HepG2 (cell line): Measurements from ENCODE around the gene ITGB2. TPM values are rescaled to one million over a fixed set of nuclear protein-coding genes. Genes with fewer than 3 reads are reported as not detected.

Experiments used
- ATF7 ChIP-seq, 2 experiments: fragments of 450-650 bp in 1 of 2; sonication (generic) in 1 of 2; formaldehyde crosslinking in 1 of 2; IDR thresholded peaks; 2 replicates each; pipeline versions ENCODE4 v1.4.0 to v1.6.1; 2016 to 2020; ENCODE audit warnings: antibody characterized with exemption in 1 of 2, mild to moderate bottlenecking in 1 of 2, missing genetic modification reagents in 1 of 2
- ATM ChIP-seq: fragments of 450-650 bp; IDR thresholded peaks from 2 replicates; pipeline ENCODE4 v1.7.1; 2017; ENCODE audit warnings: mild to moderate bottlenecking, borderline replicate concordance
- FIP1L1 ChIP-seq: fragments of 200-400 bp; formaldehyde crosslinking; IDR thresholded peaks from 2 replicates; pipeline ENCODE4 v1.6.1; 2018; ENCODE audit warnings: low read depth, mild to moderate bottlenecking, low read length, moderate library complexity, borderline replicate concordance; ENCODE audit not compliant: insufficient read depth
- HNF4G ChIP-seq, 2 experiments: sonication (generic) in 1 of 2; formaldehyde crosslinking in 1 of 2; IDR thresholded peaks; 2 replicates each; pipeline versions ENCODE4 v1.4.0 to v1.6.1; 2011 to 2020; ENCODE audit warnings: borderline replicate concordance in 2 of 2, low read depth in 2 of 2, mild to moderate bottlenecking in 2 of 2, low read length in 1 of 2, missing genetic modification reagents in 1 of 2, moderate library complexity in 1 of 2
- JUNB ChIP-seq: sonication (generic); formaldehyde crosslinking; IDR thresholded peaks from 2 replicates; pipeline ENCODE4 v1.8.0; 2022; ENCODE audit warnings: missing genetic modification reagents, mild to moderate bottlenecking, borderline replicate concordance
- NFIC ChIP-seq: IDR thresholded peaks from 2 replicates; pipeline ENCODE4 v1.6.1; 2012; ENCODE audit warnings: mild to moderate bottlenecking, low read length, inconsistent platforms
- NR2F2 ChIP-seq: IDR thresholded peaks from 2 replicates; pipeline ENCODE4 v1.6.1; 2012; ENCODE audit warnings: low read depth, inconsistent platforms, borderline replicate concordance
- PRDM15 ChIP-seq: sonication (generic); formaldehyde crosslinking; IDR thresholded peaks from 2 replicates; pipeline ENCODE4 v1.4.0; 2020; ENCODE audit warnings: missing genetic modification reagents
- RAD21 ChIP-seq: fragments of 450-650 bp; formaldehyde crosslinking; IDR thresholded peaks from 2 replicates; pipeline ENCODE4 v1.5.0; 2020; ENCODE audit warnings: mild to moderate bottlenecking
- REL ChIP-seq: sonication (generic); formaldehyde crosslinking; conservative IDR thresholded peaks from 2 replicates; pipeline ENCODE4 v1.8.0; 2022; ENCODE audit warnings: mild to moderate bottlenecking, missing genetic modification reagents, moderate library complexity
- RXRA ChIP-seq: sonication (generic); formaldehyde crosslinking; IDR thresholded peaks from 2 replicates; pipeline ENCODE4 v1.5.1; 2020; ENCODE audit warnings: missing genetic modification reagents
- SP140L ChIP-seq: sonication (generic); formaldehyde crosslinking; IDR thresholded peaks from 2 replicates; pipeline ENCODE4 v1.4.0; 2020; ENCODE audit warnings: missing genetic modification reagents, borderline replicate concordance
- YEATS2 ChIP-seq: sonication (generic); formaldehyde crosslinking; IDR thresholded peaks from 2 replicates; pipeline ENCODE4 v1.4.0; 2020; ENCODE audit warnings: missing genetic modification reagents, borderline replicate concordance
- ZFP1 ChIP-seq: IDR thresholded peaks from 2 replicates; pipeline ENCODE4 v1.6.1; 2016
- ZFP36L1 ChIP-seq: sonication (generic); formaldehyde crosslinking; IDR thresholded peaks from 2 replicates; pipeline ENCODE4 v1.8.0; 2022; ENCODE audit warnings: mild to moderate bottlenecking, missing genetic modification reagents, moderate library complexity
- ZHX1 ChIP-seq: sonication (generic); formaldehyde crosslinking; IDR thresholded peaks from 2 replicates; pipeline ENCODE4 v1.8.1; 2022; ENCODE audit warnings: low read depth, mild to moderate bottlenecking, missing genetic modification reagents
- ZNF296 ChIP-seq: sonication (generic); formaldehyde crosslinking; conservative IDR thresholded peaks from 2 replicates; pipeline ENCODE4 v1.5.0; 2020; ENCODE audit warnings: mild to moderate bottlenecking, missing genetic modification reagents
- ZNF557 ChIP-seq: sonication (generic); formaldehyde crosslinking; IDR thresholded peaks from 2 replicates; pipeline ENCODE4 v1.4.0; 2020; ENCODE audit warnings: missing genetic modification reagents
- polyA plus RNA-seq, 8 experiments: library from polyadenylated mRNA; depleted of rRNA in 3 of 8; stranded (reverse) in 7 of 8; unstranded in 1 of 8; fragments of >200 nt; fragmentation: Illumina TruSeq in 4 of 8; extraction: Trizol in 4 of 8; gene quantifications; 2 replicates each; pipeline versions ENCODE4 v1.2.1 to v1.2.3, GENCODE V29; 2011 to 2016; ENCODE audit warnings: low read depth in 4 of 8, missing spikeins in 1 of 8, mixed read lengths in 1 of 8; ENCODE audit not compliant: insufficient read depth in 1 of 8
- total RNA-seq, 5 experiments: library from RNA; depleted of rRNA; stranded (reverse); fragments of >200 nt; fragmentation: Illumina TruSeq; extraction: Trizol; gene quantifications; 2 replicates each; pipeline ENCODE4 v1.2.3, GENCODE V29; 2016; ENCODE audit warnings: low read depth in 1 of 5
- TF ChIP-seq, protein P1 (sequence below): sonication (generic); formaldehyde crosslinking; IDR thresholded peaks from 2 replicates; pipeline ENCODE4 v1.4.0; 2020; ENCODE audit warnings: mild to moderate bottlenecking, missing genetic modification reagents
- TF ChIP-seq, protein P2 (sequence below): IDR thresholded peaks from 2 replicates; pipeline ENCODE4 v1.6.1; 2016; ENCODE audit warnings: missing compliant biosample characterization, missing genetic modification reagents, borderline replicate concordance

The ITGB2 gene
- total and polyA plus RNA-seq, 2 of the 13 experiments (the other 11 are each of a cell fraction or from before 2014, with no cell fraction given): 4.2 to 18.0 TPM

DNA sequence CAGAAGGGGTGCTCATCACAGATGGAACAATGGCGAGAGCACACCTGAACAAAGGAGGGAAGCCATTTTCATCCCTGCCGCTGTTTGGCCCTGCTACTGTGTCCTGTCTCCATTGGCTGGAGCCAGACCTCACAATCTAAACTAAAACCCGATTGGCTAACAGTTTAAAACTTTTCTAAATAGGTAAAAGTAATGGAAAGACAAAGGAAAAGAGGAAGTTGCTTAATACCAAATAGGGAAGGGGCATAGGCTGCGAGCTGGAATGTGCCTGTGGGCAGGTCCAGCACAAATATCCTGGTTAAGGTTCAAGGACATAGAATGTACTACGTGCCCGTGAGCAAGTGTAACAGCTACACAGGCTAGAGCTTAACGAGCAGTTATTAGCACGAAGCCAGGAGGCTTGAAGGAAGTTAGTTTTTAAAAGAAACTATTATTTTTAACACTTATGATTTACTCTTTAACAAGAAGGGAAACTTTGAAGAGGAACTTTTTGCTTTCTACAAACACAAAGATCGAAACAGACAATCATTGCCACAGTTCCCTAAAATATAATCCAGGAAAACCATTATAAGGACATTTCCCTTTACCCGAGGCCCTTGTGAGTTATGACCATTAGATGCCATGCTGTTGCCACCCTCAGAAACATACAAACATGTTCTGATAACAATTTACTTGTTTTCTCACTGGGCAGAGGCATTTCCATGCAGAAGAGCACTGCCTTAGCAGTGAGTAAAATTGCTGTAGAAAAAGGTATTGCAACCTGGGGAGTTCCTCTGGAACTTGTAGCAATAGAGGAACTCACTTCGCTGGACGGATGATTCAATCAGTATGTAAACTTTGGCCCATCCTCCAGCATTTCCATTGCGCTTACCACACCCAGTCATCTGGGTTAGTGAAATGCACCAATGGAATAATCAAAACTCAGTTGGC is 42.4 kb downstream of the ITGB2 start (continued):
- TF ChIP-seq JUNB (CRISPR knock-in tag): no peak
- TF ChIP-seq ATF7 (IDR thresholded peaks at IDR 0.05): no peak
- no peak for TF ChIP-seq ATF7 (CRISPR knock-in tag; IDR thresholded peaks at IDR 0.05)
- TF ChIP-seq, protein P1, sequence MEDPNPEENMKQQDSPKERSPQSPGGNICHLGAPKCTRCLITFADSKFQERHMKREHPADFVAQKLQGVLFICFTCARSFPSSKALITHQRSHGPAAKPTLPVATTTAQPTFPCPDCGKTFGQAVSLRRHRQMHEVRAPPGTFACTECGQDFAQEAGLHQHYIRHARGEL: no peak
- TF ChIP-seq ATM: no peak
- TF ChIP-seq RXRA (CRISPR knock-in tag): peak; percentile 79; the same call in 1 of the 2 replicates
- TF ChIP-seq, protein P2, sequence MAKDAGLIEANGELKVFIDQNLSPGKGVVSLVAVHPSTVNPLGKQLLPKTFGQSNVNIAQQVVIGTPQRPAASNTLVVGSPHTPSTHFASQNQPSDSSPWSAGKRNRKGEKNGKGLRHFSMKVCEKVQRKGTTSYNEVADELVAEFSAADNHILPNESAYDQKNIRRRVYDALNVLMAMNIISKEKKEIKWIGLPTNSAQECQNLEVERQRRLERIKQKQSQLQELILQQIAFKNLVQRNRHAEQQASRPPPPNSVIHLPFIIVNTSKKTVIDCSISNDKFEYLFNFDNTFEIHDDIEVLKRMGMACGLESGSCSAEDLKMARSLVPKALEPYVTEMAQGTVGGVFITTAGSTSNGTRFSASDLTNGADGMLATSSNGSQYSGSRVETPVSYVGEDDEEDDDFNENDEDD: peak; percentile 24; the same call in 1 of the 2 replicates
- TF ChIP-seq ZFP36L1 (CRISPR knock-in tag): 0 out of 2 replicates have a peak, but pooled peaks have one; percentile 75
- TF ChIP-seq NR2F2: no peak
- TF ChIP-seq HNF4G (IDR thresholded peaks at IDR 0.05; ENCODE audit: borderline replicate concordance, low read depth, low read length): peak; percentile 88
- TF ChIP-seq HNF4G (CRISPR knock-in tag; IDR thresholded peaks at IDR 0.05; ENCODE audit: borderline replicate concordance, low read depth): no peak
- TF ChIP-seq ZNF296: no peak
- TF ChIP-seq RAD21 (CRISPR knock-in tag): no peak
- TF ChIP-seq NFIC: no peak
- no peak for TF ChIP-seq ZNF557 (CRISPR knock-in tag)
- no peak for TF ChIP-seq REL (CRISPR knock-in tag)
- peak; percentile 77; the same call in 1 of the 2 replicates for TF ChIP-seq YEATS2 (CRISPR knock-in tag)
- no peak for TF ChIP-seq FIP1L1
- TF ChIP-seq SP140L (CRISPR knock-in tag): no peak
- peak; percentile 28; the same call in 1 of the 2 replicates for TF ChIP-seq ZHX1 (CRISPR knock-in tag)
- TF ChIP-seq ZFP1 (CRISPR knock-in tag): peak; percentile 81
- no peak for TF ChIP-seq PRDM15 (CRISPR knock-in tag)
